ENCODE data around the gene WSB1. TPM values are rescaled to one million over a fixed set of nuclear protein-coding genes. Genes with fewer than 3 reads are reported as not detected.

WSB1 gene
- total RNA-seq, 2 experiments from 2014 or later = 113 to 126 TPM

- Mint-ChIP-seq H3K27ac (peak overlapping the region; percentile 94), H3K4me1 (peaks cover 18% of the 10 kb centered on the region), H3K4me3 (peak overlapping the region; percentile 81), H3K27me3 (no peaks in the 10 kb centered on the region), H3K36me3 (no peaks in the 10 kb centered on the region), H3K9me3 (no peaks in the 10 kb centered on the region)
- peak; percentile 94 for DNase-seq
These were observed 38.8 kb downstream of the WSB1 start for GRCh38 chr17:27332485-27333409.

- DNase-seq = peak; percentile 51
- no peaks in the 10 kb centered on the region for H3K9me3 Mint-ChIP-seq
- H3K36me3 Mint-ChIP-seq = no peaks in the 10 kb centered on the region
- peaks cover 18% of the 10 kb centered on the region for H3K4me1 Mint-ChIP-seq
- peak overlapping the region; percentile 94 for H3K27ac Mint-ChIP-seq
- H3K27me3 Mint-ChIP-seq = no peaks in the 10 kb centered on the region
- peak overlapping the region; percentile 81 for H3K4me3 Mint-ChIP-seq
These were observed 39.6 kb downstream of the WSB1 start for GRCh38 chr17:27333410-27333980.

- no peaks in the 10 kb centered on the region for H3K27me3 Mint-ChIP-seq
- peaks cover 29% of the 10 kb centered on the region for H3K4me1 Mint-ChIP-seq
- no peak overlapping the region for H3K4me3 Mint-ChIP-seq
- H3K27ac Mint-ChIP-seq = no peak overlapping the region
- no peaks in the 10 kb centered on the region for H3K9me3 Mint-ChIP-seq
- no peaks in the 10 kb centered on the region for H3K36me3 Mint-ChIP-seq
- DNase-seq = no peak
These were observed 42.3 kb downstream of the WSB1 start for GRCh38 chr17:27336184-27336583.

GRCh38 chr17:27338536-27338985 is 44.6 kb downstream of the WSB1 start:
- no peak overlapping the region for H3K27ac Mint-ChIP-seq
- H3K9me3 Mint-ChIP-seq = no peaks in the 10 kb centered on the region
- no peak for DNase-seq
- H3K4me3 Mint-ChIP-seq = no peak overlapping the region
- H3K27me3 Mint-ChIP-seq = peaks cover 4% of the 10 kb centered on the region
- no peaks in the 10 kb centered on the region for H3K36me3 Mint-ChIP-seq
- H3K4me1 Mint-ChIP-seq = peaks cover 17% of the 10 kb centered on the region

- H3K36me3 Mint-ChIP-seq = no peaks in the 10 kb centered on the region
- no peaks in the 10 kb centered on the region for H3K9me3 Mint-ChIP-seq
- H3K4me1 Mint-ChIP-seq = peaks cover 11% of the 10 kb centered on the region
- no peak overlapping the region for H3K27ac Mint-ChIP-seq
- H3K4me3 Mint-ChIP-seq = no peak overlapping the region
- DNase-seq = no peak
- H3K27me3 Mint-ChIP-seq = peaks cover 4% of the 10 kb centered on the region
These were observed 45.4 kb downstream of the WSB1 start for GRCh38 chr17:27339198-27339835.

GRCh38 chr17:27339836-27340550 is 46.1 kb downstream of the WSB1 start:
- peak; percentile 43 for DNase-seq
- Mint-ChIP-seq H3K9me3 (no peaks in the 10 kb centered on the region), H3K4me3 (no peak overlapping the region), H3K27me3 (peaks cover 4% of the 10 kb centered on the region), H3K4me1 (peaks cover 11% of the 10 kb centered on the region), H3K36me3 (no peaks in the 10 kb centered on the region), H3K27ac (no peak overlapping the region)

- H3K36me3 Mint-ChIP-seq = no peaks in the 10 kb centered on the region
- H3K27me3 Mint-ChIP-seq = peaks cover 4% of the 10 kb centered on the region
- H3K9me3 Mint-ChIP-seq = no peaks in the 10 kb centered on the region
- no peak overlapping the region for H3K27ac Mint-ChIP-seq
- H3K4me1 Mint-ChIP-seq = peaks cover 11% of the 10 kb centered on the region
- H3K4me3 Mint-ChIP-seq = no peak overlapping the region
- DNase-seq = no peak
These were observed 46.7 kb downstream of the WSB1 start for GRCh38 chr17:27340575-27340974.

GRCh38 chr17:27341041-27341471 is 47.1 kb downstream of the WSB1 start:
- peaks cover 4% of the 10 kb centered on the region for H3K27me3 Mint-ChIP-seq
- no peak overlapping the region for H3K4me3 Mint-ChIP-seq
- H3K27ac Mint-ChIP-seq = no peak overlapping the region

GRCh38 chr17:27342059-27342458 is 48.1 kb downstream of the WSB1 start:
- H3K27me3 Mint-ChIP-seq = peaks cover 4% of the 10 kb centered on the region
- H3K9me3 Mint-ChIP-seq = no peaks in the 10 kb centered on the region
- H3K4me3 Mint-ChIP-seq = no peak overlapping the region
- no peak overlapping the region for H3K27ac Mint-ChIP-seq
- no peak for DNase-seq
- no peaks in the 10 kb centered on the region for H3K36me3 Mint-ChIP-seq
- H3K4me1 Mint-ChIP-seq = peaks cover 12% of the 10 kb centered on the region

More at GRCh38 chr17:27341041-27341471, 47.1 kb downstream of the WSB1 start:
- Mint-ChIP-seq H3K9me3 (no peaks in the 10 kb centered on the region), H3K4me1 (peaks cover 11% of the 10 kb centered on the region), H3K36me3 (no peaks in the 10 kb centered on the region)
- DNase-seq = no peak

GRCh38 chr17:27343294-27343693 is 49.4 kb downstream of the WSB1 start:
- H3K27me3 Mint-ChIP-seq = peaks cover 4% of the 10 kb centered on the region
- H3K27ac Mint-ChIP-seq = no peak overlapping the region
- no peaks in the 10 kb centered on the region for H3K9me3 Mint-ChIP-seq
- H3K4me3 Mint-ChIP-seq = no peak overlapping the region
- peaks cover 14% of the 10 kb centered on the region for H3K4me1 Mint-ChIP-seq
- DNase-seq = no peak
- H3K36me3 Mint-ChIP-seq = no peaks in the 10 kb centered on the region

- H3K36me3 Mint-ChIP-seq = no peaks in the 10 kb centered on the region
- no peak overlapping the region for H3K27ac Mint-ChIP-seq
These were observed 50.2 kb downstream of the WSB1 start for GRCh38 chr17:27343977-27344607.

GRCh38 chr17:27345141-27345904 is 51.4 kb downstream of the WSB1 start:
- no peak overlapping the region for H3K4me3 Mint-ChIP-seq
- no peaks in the 10 kb centered on the region for H3K9me3 Mint-ChIP-seq
- H3K27me3 Mint-ChIP-seq = peaks cover 4% of the 10 kb centered on the region
- no peak overlapping the region for H3K27ac Mint-ChIP-seq
- peaks cover 7% of the 10 kb centered on the region for H3K4me1 Mint-ChIP-seq
- no peak for DNase-seq
- no peaks in the 10 kb centered on the region for H3K36me3 Mint-ChIP-seq

More at GRCh38 chr17:27343977-27344607, 50.2 kb downstream of the WSB1 start:
- no peak overlapping the region for H3K4me3 Mint-ChIP-seq
- peaks cover 4% of the 10 kb centered on the region for H3K27me3 Mint-ChIP-seq
- no peak for DNase-seq
- peaks cover 15% of the 10 kb centered on the region for H3K4me1 Mint-ChIP-seq
- H3K9me3 Mint-ChIP-seq = no peaks in the 10 kb centered on the region

GRCh38 chr17:27346228-27346899 is 52.5 kb downstream of the WSB1 start:
- no peak for DNase-seq

More at GRCh38 chr17:27346228-27346899, 52.5 kb downstream of the WSB1 start:
- Mint-ChIP-seq H3K36me3 (peaks cover 2% of the 10 kb centered on the region), H3K4me1 (peaks cover 7% of the 10 kb centered on the region), H3K4me3 (no peak overlapping the region), H3K9me3 (no peaks in the 10 kb centered on the region), H3K27ac (no peak overlapping the region), H3K27me3 (peaks cover 4% of the 10 kb centered on the region)

Data from activated naive CD8-positive, alpha-beta T cell treated with anti-CD3 and anti-CD28 coated beads for 36 hours (primary cell).